Glomerular visceral epithelial cell (primary cell): ENCODE results near the gene NACC1.

Experiments
- DNase-seq: peaks from one replicate; pipeline ENCODE4 v3.0.0-alpha.2; 2016; ENCODE audit errors: extremely low spot score

The NACC1 gene

GRCh38 chr19:13117772-13118423 lies at the start of gene NACC1:
TSS of gene NACC1 (plus strand) at chr19:13118264. CDS start at chr19:13135208, 16,944 bp downstream.
- peak; percentile 93 for DNase-seq

DNA sequence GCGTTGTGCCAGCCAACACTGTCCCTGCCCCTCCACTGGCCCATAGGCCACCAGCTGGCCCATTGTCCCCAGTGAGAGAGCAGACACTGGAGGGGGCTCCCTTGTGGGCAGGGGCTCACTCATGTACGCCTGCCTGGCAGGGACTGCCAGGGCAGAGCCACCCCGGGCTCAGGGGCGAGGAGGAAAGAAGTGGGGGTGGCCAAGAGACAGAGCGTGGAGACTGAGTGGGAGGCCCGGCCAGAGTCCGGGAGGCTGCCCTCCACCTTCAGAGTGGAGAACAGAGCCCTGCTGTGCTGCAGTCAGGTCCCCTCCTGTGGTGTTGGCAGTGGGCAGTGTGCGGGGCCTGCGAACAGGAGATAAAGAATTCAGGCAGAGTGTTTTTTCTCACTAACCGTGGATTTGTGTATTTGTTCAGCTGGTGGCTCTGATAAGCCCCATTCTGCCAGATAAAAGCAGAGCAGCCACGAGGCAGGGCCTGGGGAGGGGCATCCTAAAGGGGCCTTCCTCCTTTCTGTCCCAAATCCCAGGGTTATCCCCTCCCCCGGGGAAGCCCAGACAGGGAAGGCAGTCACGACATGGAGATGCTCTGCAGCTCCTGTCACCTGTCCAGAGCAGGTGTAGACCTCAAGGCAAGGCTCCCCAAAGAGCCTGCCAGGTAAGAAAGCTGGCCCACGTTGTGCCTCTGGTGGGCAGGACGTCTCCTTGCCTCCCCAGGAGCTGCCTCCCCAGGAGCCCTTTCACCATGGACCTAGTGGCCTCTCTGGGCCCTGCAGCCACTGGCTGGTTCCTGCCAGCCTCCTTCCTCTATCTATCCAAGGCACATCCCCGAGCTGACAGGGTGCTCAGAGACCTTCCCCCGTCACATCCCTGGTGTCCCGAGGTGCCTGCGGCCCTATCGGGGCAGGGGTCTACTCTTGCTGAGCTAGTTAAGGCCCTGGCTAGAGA lies 48.4 kb upstream of the NACC1 start:
- no peak for DNase-seq

GRCh38 chr19:13070425-13071140 lies 47.5 kb upstream of the NACC1 start:
- no peak for DNase-seq

DNA sequence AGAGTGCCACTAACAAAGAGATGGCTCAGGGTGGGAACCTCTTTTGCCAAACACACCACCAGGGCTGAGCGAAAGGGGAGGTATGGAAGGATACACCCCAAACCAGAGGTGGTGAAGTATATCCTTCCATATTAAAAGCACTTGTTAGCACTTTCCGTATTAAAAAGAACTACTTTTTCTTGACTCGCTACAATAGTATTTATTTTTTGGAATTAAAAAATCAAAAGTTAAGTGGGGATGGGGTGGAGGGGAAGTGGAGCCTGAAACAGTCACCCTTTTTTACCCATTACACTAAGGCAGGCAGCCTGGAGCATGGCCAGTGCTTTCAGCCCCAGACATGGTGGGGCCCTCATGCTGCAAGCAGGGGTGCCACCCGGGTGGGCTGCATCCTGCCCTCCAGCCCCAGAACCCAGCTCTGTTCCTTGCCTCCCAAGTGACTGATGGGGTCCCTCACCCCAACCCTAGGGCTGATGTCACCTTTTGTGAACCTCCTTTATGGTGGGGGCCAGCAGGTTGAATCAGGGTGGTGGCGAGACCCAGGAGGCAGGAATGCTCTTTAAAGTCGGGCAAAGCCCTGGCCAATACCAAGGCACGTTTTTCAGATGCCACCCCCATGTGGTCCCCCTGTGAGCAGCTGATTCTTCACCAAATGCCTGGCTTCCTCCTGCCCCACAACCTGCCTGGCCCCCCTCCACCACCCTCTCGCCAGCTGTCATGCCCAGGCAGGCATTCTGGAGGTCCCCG lies 46.4 kb upstream of the NACC1 start:
- no peak for DNase-seq

DNA sequence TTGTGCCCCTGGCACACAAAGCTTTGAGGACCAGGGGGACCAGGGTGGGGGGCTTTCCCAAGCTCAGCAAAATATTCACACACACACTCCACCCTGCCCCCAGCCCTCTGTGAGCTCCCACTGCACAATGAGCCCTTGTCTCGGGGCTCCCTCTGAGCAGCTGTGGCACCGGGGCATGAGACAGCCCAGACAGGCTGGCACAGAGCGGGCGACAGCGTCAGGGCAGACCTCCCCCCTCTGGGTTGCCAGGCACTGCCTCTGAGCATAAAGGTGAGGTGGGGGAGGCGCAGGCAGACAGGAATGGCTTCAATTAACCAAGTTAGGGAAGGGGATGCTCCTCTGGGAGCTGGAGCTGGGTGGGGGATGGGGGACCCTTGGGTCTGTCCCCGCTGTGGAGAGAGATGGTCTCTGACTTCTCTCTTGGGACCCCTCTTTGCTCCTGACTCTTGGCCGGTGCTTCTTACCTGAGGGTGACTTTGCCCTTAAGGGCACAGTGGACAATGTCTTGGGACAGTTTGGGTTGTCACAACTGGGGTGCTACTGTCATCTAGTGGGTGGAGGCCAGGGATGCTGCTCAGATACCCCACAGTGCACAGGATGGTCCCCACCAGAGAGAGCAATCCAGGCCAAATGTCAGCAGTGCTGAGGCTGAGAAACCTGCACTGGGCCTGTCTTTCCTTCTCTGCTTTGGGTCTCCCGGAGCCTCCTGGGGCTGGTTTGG lies 45.7 kb upstream of the NACC1 start:
- DNase-seq, result no peak

GRCh38 chr19:13073263-13073662 lies 44.8 kb upstream of the NACC1 start:
- no peak for DNase-seq

DNA sequence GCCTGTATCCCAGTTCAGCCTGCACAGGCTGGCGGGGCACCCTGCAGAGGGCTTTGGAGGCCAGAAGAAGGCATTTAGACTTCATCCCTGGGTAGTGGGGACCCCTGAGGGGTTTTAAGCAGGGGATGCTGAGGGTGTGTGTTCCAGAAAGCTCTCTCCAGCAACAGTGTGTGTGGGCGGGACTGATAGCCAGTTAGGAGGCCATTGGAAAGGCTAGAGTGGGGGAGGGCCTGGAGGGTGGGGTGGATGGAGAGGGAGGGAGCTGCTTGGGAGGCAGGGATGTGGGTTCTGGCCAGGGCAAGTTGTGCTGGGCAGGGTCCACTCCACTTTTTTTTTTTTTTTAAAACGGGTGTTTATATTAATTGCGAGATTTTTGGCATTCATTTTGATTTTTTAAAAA lies 43.7 kb upstream of the NACC1 start:
- no peak for DNase-seq

- DNase-seq, result no peak
Observed at GRCh38 chr19:13076320-13076719, 41.7 kb upstream of the NACC1 start.

DNA sequence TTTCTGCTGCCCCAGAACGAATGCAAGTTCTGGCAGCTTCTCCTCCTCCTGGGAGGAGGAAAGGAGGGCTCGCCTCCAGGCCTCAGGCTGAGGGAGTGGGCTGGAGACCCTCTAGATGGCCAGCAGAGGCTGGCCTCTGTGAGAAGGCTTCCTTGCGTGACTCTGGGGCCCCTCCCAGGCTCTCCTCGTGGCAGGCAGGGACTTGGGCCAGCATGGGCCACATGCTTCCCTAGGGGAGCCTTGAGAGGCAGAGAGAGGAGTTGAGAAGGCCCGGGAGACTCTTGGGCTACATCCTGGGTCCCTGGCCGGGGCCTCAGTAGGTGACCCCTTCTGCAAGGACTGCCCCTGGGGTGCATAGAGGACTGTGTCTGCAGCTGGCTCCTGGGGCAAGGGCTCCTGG lies 41.3 kb upstream of the NACC1 start:
- no peak for DNase-seq

- DNase-seq, result no peak
Observed at GRCh38 chr19:13077240-13077639, 40.8 kb upstream of the NACC1 start.

DNA sequence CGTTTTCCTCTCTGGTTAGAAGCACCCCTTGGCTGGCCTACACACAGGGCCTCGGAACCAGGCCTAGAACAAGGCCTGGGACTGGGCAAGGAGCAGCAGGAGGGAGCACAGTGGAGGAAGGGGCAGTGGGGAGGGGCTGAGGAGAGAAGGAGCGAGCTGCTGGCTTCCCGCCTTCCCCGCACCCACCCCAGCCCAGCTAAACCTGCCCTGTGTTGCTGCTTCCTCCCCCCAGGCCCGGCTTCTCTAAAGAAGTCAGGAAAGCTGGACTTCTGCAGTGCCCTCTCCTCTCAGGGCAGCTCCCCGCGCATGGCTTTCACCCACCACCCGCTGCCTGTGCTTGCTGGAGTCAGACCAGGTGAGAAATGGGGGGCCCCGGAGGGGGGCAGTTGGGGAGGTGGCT lies 39.7 kb upstream of the NACC1 start:
- no peak for DNase-seq

GRCh38 chr19:13078897-13079541 lies 39.0 kb upstream of the NACC1 start:
- no peak for DNase-seq

GRCh38 chr19:13079542-13079986 lies 38.5 kb upstream of the NACC1 start:
- no peak for DNase-seq

DNA sequence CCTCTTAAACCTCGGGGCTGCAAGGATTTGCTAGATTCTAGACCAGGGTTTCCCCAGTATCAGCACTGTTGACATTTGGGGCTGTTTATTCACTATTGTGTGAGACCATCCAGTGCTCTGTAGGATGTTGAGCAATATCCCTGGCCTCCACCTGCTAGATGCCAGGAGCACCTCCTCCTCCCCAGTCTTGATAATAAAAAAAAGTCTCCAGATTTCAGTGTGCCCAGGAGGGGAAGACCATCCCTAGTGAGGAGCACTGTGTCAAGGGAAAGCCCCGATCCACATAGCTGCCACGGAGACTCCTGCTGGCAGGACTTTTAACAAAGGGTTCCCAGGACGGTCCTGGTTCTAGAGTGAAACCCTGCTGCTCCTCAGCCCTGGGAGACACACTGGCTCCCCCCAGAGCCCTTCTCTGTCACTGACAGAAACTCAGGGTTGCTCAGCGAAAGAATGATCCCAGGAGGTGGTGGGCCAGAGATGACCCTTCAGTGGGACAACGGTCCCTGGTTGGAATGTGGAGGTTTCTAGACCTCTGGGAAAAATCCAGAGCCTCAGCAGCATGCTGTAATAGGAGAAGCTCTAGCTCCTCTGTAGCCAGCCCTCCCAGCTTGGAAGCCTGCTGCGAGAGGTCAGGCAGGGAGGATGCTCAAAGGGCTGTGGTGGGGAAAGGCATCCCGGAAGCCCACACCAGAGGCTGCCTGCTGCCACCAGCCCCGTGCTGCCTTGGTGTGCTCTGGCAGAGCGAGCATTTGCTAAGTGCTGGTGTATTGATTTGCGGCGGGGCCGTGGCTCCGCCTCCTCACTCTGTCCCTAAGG lies 35.7 kb upstream of the NACC1 start:
- DNase-seq, result no peak

DNA sequence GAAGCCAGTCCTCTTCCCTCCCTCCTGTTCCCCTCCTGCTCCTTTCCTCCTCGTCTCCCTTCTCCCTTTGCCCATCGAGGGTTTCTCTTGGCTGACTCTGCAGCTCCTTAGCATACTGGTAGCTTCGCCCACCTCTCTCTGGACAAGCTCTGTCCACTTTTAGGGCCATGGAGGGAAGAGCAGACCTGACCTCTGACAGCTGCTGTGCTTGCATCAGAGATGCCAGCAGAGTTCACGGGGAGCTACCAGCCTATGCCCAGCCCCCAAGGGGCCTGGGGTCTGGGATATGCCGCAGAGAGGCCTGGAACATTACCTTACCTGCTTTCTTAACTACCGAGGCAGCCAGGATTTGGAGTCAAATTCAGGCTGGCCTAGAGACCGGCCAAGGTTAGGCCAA lies 35.1 kb upstream of the NACC1 start:
- DNase-seq, result no peak

GRCh38 chr19:13083627-13084026 lies 34.4 kb upstream of the NACC1 start:
- no peak for DNase-seq

DNA sequence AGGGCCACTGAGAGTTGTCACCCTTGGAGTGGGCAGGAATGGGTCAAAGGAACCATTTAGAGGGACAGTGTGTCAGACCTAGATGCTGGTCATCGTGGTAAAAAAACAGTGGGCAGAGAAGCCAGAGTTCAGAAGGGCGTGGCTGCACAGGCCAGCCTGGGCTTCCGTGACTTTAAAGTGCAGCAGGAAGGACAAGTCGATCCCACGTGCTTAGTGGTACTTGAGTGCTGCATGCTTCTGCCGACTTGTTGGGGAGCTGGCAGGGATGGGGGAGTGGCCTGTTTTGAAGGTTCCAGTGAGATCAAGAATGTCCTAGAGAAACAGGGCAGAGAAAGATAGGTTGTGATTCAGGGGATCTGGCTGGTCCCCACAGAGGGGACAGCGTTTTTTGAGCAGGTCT lies 32.4 kb upstream of the NACC1 start:
- DNase-seq, result no peak

DNA sequence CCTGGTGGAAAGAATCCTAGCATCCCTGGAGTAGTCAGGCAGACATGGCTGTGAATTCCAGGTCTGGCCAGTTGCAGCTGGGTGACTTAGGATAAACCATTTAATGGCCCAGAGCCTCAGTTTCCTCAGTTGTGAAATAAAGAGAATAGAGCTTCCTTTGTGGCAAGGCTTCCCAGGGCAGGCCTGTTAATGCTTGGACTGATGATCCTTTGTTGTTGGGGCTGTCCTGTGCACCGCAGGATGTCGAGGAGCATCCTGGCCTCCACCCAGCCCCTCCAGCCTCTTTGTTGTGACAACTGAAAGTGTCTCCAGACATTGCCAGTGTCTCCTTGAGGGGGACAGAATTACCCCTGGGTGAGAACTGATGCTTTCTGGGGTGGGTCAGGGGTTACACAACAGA lies 31.7 kb upstream of the NACC1 start:
- no peak for DNase-seq

DNA sequence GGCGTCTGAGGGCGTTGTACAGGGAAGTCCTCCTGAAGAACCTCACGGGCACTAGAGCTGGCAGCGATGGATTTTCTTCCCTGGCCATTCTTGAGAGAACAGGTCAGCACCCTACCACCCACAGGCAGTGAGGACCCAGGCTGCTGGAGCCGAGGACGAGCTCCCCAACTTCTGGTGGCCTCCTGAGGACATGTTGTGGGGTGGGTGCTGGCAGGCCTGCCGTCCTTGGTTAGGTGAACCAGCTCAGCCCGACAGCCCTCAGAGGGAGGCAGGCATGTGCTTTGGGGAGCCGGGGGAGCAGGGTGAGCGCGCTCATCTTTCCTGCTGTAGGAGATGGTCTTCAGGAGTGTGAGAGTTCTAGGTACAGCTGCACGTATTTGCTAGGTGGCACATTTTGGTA lies 30.8 kb upstream of the NACC1 start:
- DNase-seq, result no peak
